ENCODE measurements around the gene ZFP69B. TPM values are rescaled to one million over a fixed set of nuclear protein-coding genes. Genes with fewer than 3 reads are reported as not detected.

Gene ZFP69B
- total RNA-seq (1 to 10 TPM; 1.8 to 2.4 TPM), total RNA-seq (2.3 to 35.3 (median 12.2) reads per million in 172 experiments)
- 2.2 TPM for polyA plus RNA-seq (2013, experiment 1 of 2)
- 2.2 TPM for polyA plus RNA-seq (2013, experiment 2 of 2)

DNA sequence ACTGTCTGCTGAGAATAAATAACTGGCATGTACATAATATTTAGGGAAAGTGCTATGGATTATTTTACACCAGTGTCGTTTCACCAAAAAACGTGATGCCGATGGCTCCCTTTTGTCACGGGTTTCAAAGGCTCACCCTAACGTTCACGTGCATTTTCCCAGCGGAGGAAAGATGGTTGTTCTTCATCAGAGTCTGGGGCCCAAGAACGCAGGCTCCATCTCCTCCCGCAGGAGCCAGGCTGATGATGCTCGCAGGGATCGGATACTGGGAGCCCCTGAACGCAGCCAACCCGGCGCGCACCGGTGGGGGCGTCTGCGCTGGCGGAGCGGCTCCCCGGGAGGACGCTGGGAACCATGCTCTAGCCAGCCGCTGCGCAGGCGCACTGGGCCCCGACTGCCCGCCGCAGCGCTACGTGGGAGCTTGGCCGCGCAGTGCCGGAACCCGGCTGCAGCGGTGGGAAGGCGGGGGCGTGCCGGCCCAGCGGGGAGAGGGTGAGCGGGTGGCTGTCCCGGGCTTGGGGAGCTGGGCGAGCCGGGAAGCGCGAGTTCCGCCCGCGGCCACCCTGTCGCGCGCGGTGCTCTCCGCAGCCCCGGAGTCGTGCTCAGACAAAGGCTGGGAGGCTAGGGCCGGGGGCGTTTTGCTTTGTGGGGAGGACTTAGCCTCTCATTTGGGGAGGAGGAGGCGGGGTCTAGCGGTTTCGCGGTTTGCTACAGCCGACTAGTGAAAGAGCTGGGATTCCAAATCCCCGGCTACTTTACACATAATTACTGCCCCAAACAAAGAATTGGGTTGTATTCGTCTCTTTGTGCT, at the start of gene ZFP69B:
TSS of gene ZFP69B (plus strand) at position 793 of the 811 bp plus-strand sequence. CDS start 486 bp downstream, outside the sequence.
- Histone ChIP-seq H3K27me3 (ENCODE audit: control insufficient read depth in 1 of 2, insufficient read depth in 2 of 2, low read length in 2 of 2) (no peaks in the 10 kb centered on the region), H3K4me3 (ENCODE audit: low read length) (peak within 1 kb of the TSS; percentile 78), H3K36me3 (ENCODE audit: insufficient read depth, low read length) (no peaks in the 10 kb centered on the region), H3K27ac (ENCODE audit: low read depth in 1 of 2, low read length in 2 of 2) (peak within 1 kb of the TSS; percentile 51 to 70), H3K4me1 (ENCODE audit: insufficient read depth, low read length) (peaks cover 17% of the 10 kb centered on the region), H3K9me3 (ENCODE audit: control insufficient read depth in 1 of 2, insufficient read depth in 1 of 2, low read length in 2 of 2) (peaks cover 21 to 22% of the 10 kb centered on the region in 2 experiments)
- Mint-ChIP-seq H3K27ac (peak within 1 kb of the TSS; percentile 84), H3K4me1 (ENCODE audit: low read depth) (peaks cover 27% of the 10 kb centered on the region), H3K9me3 (peaks cover 13% of the 10 kb centered on the region), H3K27me3 (no peaks in the 10 kb centered on the region), H3K36me3 (ENCODE audit: low read depth) (peaks cover 57% of the 10 kb centered on the region), H3K4me3 (peak within 1 kb of the TSS; percentile 91)
- ChIA-PET POLR2A (interaction anchor here (0.7 to 2.3 kb wide), 12 partner anchors 16 to 711 kb away, joined by 3 to 8 read pairs (median 5); partner anchors contain the start of genes EXO5, PPIE, RLF and ZFP69), CTCF (interaction anchor here (1.4 to 2.1 kb wide), 3 partner anchors 11 to 82 kb away, joined by 3 to 10 read pairs (median 6); partner anchors contain the start of genes ZFP69 and ZNF684)
- intact Hi-C loops (cut with DNase I, micrococcal nuclease) = loop anchor here in 1 of 2 experiments (2.0 to 5.0 kb wide), 2 partner anchors 57 to 81 kb away; partner anchors contain the start of genes EXO5 and ZNF684
- TF ChIP-seq, protein P1, sequence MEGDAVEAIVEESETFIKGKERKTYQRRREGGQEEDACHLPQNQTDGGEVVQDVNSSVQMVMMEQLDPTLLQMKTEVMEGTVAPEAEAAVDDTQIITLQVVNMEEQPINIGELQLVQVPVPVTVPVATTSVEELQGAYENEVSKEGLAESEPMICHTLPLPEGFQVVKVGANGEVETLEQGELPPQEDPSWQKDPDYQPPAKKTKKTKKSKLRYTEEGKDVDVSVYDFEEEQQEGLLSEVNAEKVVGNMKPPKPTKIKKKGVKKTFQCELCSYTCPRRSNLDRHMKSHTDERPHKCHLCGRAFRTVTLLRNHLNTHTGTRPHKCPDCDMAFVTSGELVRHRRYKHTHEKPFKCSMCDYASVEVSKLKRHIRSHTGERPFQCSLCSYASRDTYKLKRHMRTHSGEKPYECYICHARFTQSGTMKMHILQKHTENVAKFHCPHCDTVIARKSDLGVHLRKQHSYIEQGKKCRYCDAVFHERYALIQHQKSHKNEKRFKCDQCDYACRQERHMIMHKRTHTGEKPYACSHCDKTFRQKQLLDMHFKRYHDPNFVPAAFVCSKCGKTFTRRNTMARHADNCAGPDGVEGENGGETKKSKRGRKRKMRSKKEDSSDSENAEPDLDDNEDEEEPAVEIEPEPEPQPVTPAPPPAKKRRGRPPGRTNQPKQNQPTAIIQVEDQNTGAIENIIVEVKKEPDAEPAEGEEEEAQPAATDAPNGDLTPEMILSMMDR (IDR thresholded peaks at IDR 0.05) = no peak
- peak; percentile 70 to 93 (median 82) for DNase-seq
- ATAC-seq (ENCODE audit: poor library complexity) = peak; percentile 65

DNA sequence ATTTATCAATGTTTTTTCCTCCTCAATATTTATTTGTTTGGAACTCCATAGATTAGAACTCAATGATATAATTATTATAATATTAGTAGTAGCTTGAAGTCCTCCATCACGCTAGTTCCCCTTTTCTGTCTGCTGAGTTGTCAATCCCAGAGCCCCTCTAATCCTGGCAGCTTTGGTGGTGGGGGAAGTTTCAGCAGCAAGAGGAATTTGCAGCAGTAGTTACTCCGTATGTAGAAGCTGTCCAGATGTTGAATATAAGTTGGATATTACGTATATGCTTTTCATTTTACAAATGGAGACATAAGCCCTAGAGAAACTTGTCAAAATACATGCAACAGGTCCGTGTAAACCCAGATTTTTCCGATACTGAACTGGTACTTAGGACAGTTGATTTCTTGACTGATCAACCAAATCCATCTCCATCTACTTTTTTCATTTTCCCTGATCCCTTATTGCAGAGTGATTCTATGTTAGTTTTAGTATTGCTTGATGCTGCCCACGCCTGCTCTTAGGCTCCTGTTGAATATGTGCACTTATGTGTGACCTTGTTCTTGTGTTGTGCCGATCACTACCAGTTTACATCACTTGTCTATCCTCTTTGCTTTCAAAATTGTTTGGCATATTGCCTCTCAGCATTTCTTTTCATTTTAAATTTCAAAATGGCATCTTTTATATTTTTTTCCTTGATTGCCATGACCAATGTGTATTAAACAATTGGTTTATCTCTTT, 48.6 kb upstream of the ZFP69B start:
- peaks cover 56% of the 10 kb centered on the region for H3K36me3 Mint-ChIP-seq (ENCODE audit: low read depth)
- peaks cover 81% of the 10 kb centered on the region for H3K4me1 Mint-ChIP-seq (ENCODE audit: low read depth)
- Histone ChIP-seq H3K27me3 (ENCODE audit: control insufficient read depth in 1 of 2, insufficient read depth in 2 of 2, low read length in 2 of 2) (no peaks in the 10 kb centered on the region), H3K4me3 (ENCODE audit: low read length) (no peak overlapping the region), H3K36me3 (ENCODE audit: insufficient read depth, low read length) (peaks cover 19% of the 10 kb centered on the region), H3K27ac (ENCODE audit: low read depth in 1 of 2, low read length in 2 of 2) (no peak overlapping the region), H3K4me1 (ENCODE audit: insufficient read depth, low read length) (peaks cover 68% of the 10 kb centered on the region), H3K9me3 (ENCODE audit: control insufficient read depth in 1 of 2, insufficient read depth in 1 of 2, low read length in 2 of 2) (no peaks in the 10 kb centered on the region)
- CTCF ChIA-PET = interaction anchor here (1.6 kb wide), 1 partner anchor 63 kb away, joined by 7 read pairs; no protein-coding TSS in a partner anchor
- no peak for ATAC-seq (ENCODE audit: poor library complexity)
- peak overlapping the region; percentile 21 for H3K4me3 Mint-ChIP-seq
- POLR2A ChIA-PET = no interaction called here
- TF ChIP-seq, protein P1 (IDR thresholded peaks at IDR 0.05) = no peak
- no peak for DNase-seq
- H3K27me3 Mint-ChIP-seq = no peaks in the 10 kb centered on the region
- peak overlapping the region; percentile 86 for H3K27ac Mint-ChIP-seq
- no peaks in the 10 kb centered on the region for H3K9me3 Mint-ChIP-seq
- intact Hi-C loops (cut with DNase I, micrococcal nuclease) = no loop called here

Data from CD4-positive, alpha-beta T cell (primary cell).